Astrocyte of the spinal cord (primary cell): ENCODE results near the gene NADK2.

ENCODE experiments used
- DNase-seq: peaks from one replicate; pipeline ENCODE4 v3.0.0; 2011; ENCODE audit warnings: low read depth, low spot score
- H3K4me3 ChIP-seq: 2 replicates; pipeline ENCODE4 v1.5.1; 2011; ENCODE audit warnings: low read depth, mild to moderate bottlenecking, low read length, moderate library complexity
- CTCF ChIP-seq: IDR thresholded peaks from 2 replicates; pipeline ENCODE4 v1.5.1; 2012; ENCODE audit warnings: low read depth, mild to moderate bottlenecking, low read length, inconsistent platforms
- in situ Hi-C: cut with HindIII; loops from 2 replicates; pipeline ENCODE4 v1.10.0; 2017; ENCODE audit warnings: low sequenced_read_pairs

NADK2 gene

GRCh38 chr5:36239370-36240293 is 2.1 kb downstream of the NADK2 start:
- in situ Hi-C loops: no loop called here
- peak overlapping the region; percentile 69 for H3K4me3 ChIP-seq
- DNase-seq: peak; percentile 14

GRCh38 chr5:36238502-36239295 is 3.0 kb downstream of the NADK2 start:
- H3K4me3 ChIP-seq: no peak overlapping the region

More at GRCh38 chr5:36239370-36240293, 2.1 kb downstream of the NADK2 start:
- TF ChIP-seq CTCF: no peak

GRCh38 chr5:36237751-36238150 is 4.0 kb downstream of the NADK2 start:
- in situ Hi-C loops: no loop called here
- DNase-seq: no peak
- no peak overlapping the region for H3K4me3 ChIP-seq
- no peak for TF ChIP-seq CTCF

More at GRCh38 chr5:36238502-36239295, 3.0 kb downstream of the NADK2 start:
- no peak for TF ChIP-seq CTCF
- no peak for DNase-seq
- in situ Hi-C loops: no loop called here

GRCh38 chr5:36236801-36237200 is 4.9 kb downstream of the NADK2 start:
- no peak for TF ChIP-seq CTCF
- H3K4me3 ChIP-seq: no peak overlapping the region
- no peak for DNase-seq
- in situ Hi-C loops: no loop called here

GRCh38 chr5:36232533-36232932 is 9.2 kb downstream of the NADK2 start:
- no peak for TF ChIP-seq CTCF
- no peak for DNase-seq
- in situ Hi-C loops: no loop called here
- no peak overlapping the region for H3K4me3 ChIP-seq

- TF ChIP-seq CTCF: no peak
- in situ Hi-C loops: no loop called here
- no peak overlapping the region for H3K4me3 ChIP-seq
- no peak for DNase-seq
These were observed 11.5 kb downstream of the NADK2 start for GRCh38 chr5:36230151-36230790.
